Uterus (tissue), 4 donors: ENCODE data around the gene BDKRB2. TPM values are rescaled to one million over a fixed set of nuclear protein-coding genes. Genes with fewer than 3 reads are reported as not detected.

ENCODE experiments used
- DNase-seq, 2 donors: peaks; one replicate each; pipeline ENCODE4 v3.0.0-alpha.2; 2019 to 2020
- H3K27ac ChIP-seq, 2 donors: fragments of 200-600 bp; sonication (generic); 1 replicate in 1 of 2; 2 replicates in 1 of 2; pipeline ENCODE4 v1.5.1; 2016 to 2018
- H3K27me3 ChIP-seq, 2 donors: fragments of 200-600 bp; sonication (generic); one replicate each; pipeline ENCODE4 v1.5.1; 2018 to 2019; ENCODE audit warnings: control low read depth in 1 of 2
- H3K36me3 ChIP-seq, 2 donors: fragments of 200-600 bp; sonication (generic); one replicate each; pipeline ENCODE4 v1.5.1; 2019; ENCODE audit warnings: control low read depth in 1 of 2
- H3K4me1 ChIP-seq, 2 donors: fragments of 200-600 bp; sonication (generic); one replicate each; pipeline ENCODE4 v1.5.1; 2018 to 2019; ENCODE audit warnings: control low read depth in 1 of 2
- H3K4me3 ChIP-seq, 2 donors: fragments of 200-600 bp; sonication (generic); 1 replicate in 1 of 2; 2 replicates in 1 of 2; pipeline ENCODE4 v1.5.1; 2018 to 2019; ENCODE audit warnings: mild to moderate bottlenecking in 1 of 2
- H3K9me3 ChIP-seq, 2 donors: fragments of 200-600 bp; sonication (generic); one replicate each; pipeline ENCODE4 v1.5.1; 2019; ENCODE audit warnings: control low read depth in 1 of 2
- POLR2A ChIP-seq, 2 donors: fragments of 450-650 bp; IDR thresholded peaks; one replicate each; pipeline ENCODE4 v1.6.1; 2016; ENCODE audit warnings: antibody characterized with exemption in 2 of 2, mild to moderate bottlenecking in 1 of 2, moderate library complexity in 1 of 2
- intact Hi-C: fragments of 100-400 bp; cut with DNase I; formaldehyde crosslinking; loops from one replicate; pipeline ENCODE4 v1.15.1; 2023; ENCODE audit warnings: low total_unique reads
- total RNA-seq, 4 donors: library from RNA; depleted of rRNA in 3 of 4; stranded (reverse); fragments of >200 nt in 3 of 4; gene quantifications; one replicate each; pipeline versions ENCODE4 v1.1.0 to v1.2.4, GENCODE V29; 2014 to 2023
- TF ChIP-seq, protein P1 (sequence below), 4 experiments: fragments of 200-600 bp in 2 of 4; fragments of 450-650 bp in 2 of 4; sonication (generic) in 2 of 4; IDR thresholded peaks; one replicate each; pipeline ENCODE4 v1.5.1; 2016 to 2019; ENCODE audit warnings: antibody characterized with exemption in 4 of 4, mild to moderate bottlenecking in 2 of 4, moderate library complexity in 1 of 4
- donor health status: DM: yes; HTN: yes; CAD: no.

The BDKRB2 gene
- total RNA-seq, 4 donors from 2014 or later: 4.4 to 34.6 (median 11.1) TPM

DNA sequence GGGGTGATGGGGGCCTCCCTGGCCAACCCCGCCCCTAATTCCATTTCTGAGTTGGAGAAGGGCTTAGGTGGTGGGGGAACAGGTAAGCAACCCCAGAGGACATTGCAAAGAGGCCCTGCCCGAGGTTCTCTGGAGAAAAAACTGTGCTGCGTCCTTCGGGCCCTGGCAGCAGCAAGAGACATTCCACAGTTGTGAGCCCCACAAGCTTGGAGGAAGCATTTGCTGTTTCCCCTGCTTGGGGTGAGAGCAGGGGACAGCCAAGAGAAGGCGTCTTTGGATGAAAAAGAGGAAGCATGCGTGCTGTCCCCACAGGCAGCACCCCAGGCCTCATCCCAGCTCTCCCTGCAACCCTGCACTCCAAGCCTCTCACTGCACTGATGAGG is 1.3 kb downstream of the BDKRB2 start:
- H3K4me1 ChIP-seq: no peaks in the 10 kb centered on the region
- no peak for DNase-seq
- no peak for TF ChIP-seq POLR2A (IDR thresholded peaks at IDR 0.05)
- TF ChIP-seq, protein P1, sequence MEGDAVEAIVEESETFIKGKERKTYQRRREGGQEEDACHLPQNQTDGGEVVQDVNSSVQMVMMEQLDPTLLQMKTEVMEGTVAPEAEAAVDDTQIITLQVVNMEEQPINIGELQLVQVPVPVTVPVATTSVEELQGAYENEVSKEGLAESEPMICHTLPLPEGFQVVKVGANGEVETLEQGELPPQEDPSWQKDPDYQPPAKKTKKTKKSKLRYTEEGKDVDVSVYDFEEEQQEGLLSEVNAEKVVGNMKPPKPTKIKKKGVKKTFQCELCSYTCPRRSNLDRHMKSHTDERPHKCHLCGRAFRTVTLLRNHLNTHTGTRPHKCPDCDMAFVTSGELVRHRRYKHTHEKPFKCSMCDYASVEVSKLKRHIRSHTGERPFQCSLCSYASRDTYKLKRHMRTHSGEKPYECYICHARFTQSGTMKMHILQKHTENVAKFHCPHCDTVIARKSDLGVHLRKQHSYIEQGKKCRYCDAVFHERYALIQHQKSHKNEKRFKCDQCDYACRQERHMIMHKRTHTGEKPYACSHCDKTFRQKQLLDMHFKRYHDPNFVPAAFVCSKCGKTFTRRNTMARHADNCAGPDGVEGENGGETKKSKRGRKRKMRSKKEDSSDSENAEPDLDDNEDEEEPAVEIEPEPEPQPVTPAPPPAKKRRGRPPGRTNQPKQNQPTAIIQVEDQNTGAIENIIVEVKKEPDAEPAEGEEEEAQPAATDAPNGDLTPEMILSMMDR (IDR thresholded peaks at IDR 0.05): no peak
- no peaks in the 10 kb centered on the region for H3K27me3 ChIP-seq
- H3K36me3 ChIP-seq: no peaks in the 10 kb centered on the region
- H3K4me3 ChIP-seq: peak overlapping the region in 1 of 2 donors; percentile 34
- peak overlapping the region; percentile 61 to 79 for H3K27ac ChIP-seq
- intact Hi-C loops: no loop called here
- no peaks in the 10 kb centered on the region for H3K9me3 ChIP-seq

- intact Hi-C loops: no loop called here
- DNase-seq: no peak
- Histone ChIP-seq H3K4me3 (no peak overlapping the region), H3K27me3 (no peaks in the 10 kb centered on the region), H3K27ac (peak overlapping the region in 1 of 2 donors; percentile 79), H3K36me3 (no peaks in the 10 kb centered on the region), H3K4me1 (no peaks in the 10 kb centered on the region), H3K9me3 (no peaks in the 10 kb centered on the region)
- TF ChIP-seq, protein P1 (IDR thresholded peaks at IDR 0.05): no peak
- TF ChIP-seq POLR2A (IDR thresholded peaks at IDR 0.05): no peak
Measured at GRCh38 chr14:96206461-96206860, 1.8 kb downstream of the BDKRB2 start.

GRCh38 chr14:96207686-96208085 is 3.0 kb downstream of the BDKRB2 start:
- Histone ChIP-seq H3K9me3 (no peaks in the 10 kb centered on the region), H3K4me3 (no peak overlapping the region), H3K36me3 (no peaks in the 10 kb centered on the region), H3K27me3 (no peaks in the 10 kb centered on the region), H3K4me1 (no peaks in the 10 kb centered on the region), H3K27ac (no peak overlapping the region)
- intact Hi-C loops: no loop called here
- DNase-seq: no peak
- no peak for TF ChIP-seq POLR2A (IDR thresholded peaks at IDR 0.05)
- TF ChIP-seq, protein P1 (IDR thresholded peaks at IDR 0.05): no peak

DNA sequence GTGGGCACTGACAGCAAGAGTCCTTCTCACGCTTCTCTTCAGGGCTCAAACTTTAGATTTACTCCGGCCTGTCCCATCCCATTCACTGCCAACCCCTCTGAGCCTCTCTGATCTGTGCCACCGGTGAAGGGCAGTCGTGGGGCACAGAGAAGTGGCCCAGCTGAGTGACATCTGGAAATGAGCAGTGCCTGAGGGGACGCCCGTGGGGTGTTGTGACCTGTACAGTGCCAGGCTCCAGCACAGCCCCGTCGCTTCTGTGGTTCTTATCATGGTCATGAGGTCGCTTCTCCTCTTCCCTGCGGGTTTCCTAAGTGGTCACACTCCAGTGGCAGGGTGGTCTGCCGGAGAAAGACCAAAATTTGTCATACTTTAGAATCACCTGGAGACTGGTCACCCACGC is 4.1 kb downstream of the BDKRB2 start:
- no peaks in the 10 kb centered on the region for H3K4me1 ChIP-seq
- no peaks in the 10 kb centered on the region for H3K9me3 ChIP-seq
- no peaks in the 10 kb centered on the region for H3K36me3 ChIP-seq
- H3K4me3 ChIP-seq: no peak overlapping the region
- TF ChIP-seq, protein P1 (IDR thresholded peaks at IDR 0.05): no peak
- no peak for TF ChIP-seq POLR2A (IDR thresholded peaks at IDR 0.05)
- no peak for DNase-seq
- intact Hi-C loops: no loop called here
- no peaks in the 10 kb centered on the region for H3K27me3 ChIP-seq
- H3K27ac ChIP-seq: no peak overlapping the region

DNA sequence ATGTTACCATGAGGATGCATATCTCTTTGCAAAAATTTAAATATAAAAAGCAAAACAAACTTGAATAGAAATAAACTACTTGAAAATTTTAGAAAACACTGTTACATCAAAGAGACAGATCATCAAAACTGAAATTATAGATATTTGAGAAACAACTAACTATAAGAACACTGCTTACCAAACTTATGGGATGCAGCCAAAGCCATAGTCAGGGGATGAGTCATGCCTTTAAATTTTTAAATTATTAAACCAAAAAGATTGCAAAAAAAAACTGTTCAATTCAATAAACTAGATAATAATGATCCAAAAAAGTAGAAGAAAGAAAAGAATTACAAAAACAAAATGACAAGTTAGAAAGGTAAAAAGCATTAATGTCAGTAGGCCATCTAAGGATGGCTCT is 7.5 kb downstream of the BDKRB2 start:
- Histone ChIP-seq H3K4me1 (no peaks in the 10 kb centered on the region), H3K4me3 (no peak overlapping the region), H3K9me3 (no peaks in the 10 kb centered on the region), H3K27ac (no peak overlapping the region), H3K36me3 (no peaks in the 10 kb centered on the region), H3K27me3 (no peaks in the 10 kb centered on the region)
- DNase-seq: no peak
- TF ChIP-seq, protein P1 (IDR thresholded peaks at IDR 0.05): no peak
- no peak for TF ChIP-seq POLR2A (IDR thresholded peaks at IDR 0.05)
- intact Hi-C loops: no loop called here
